AG04450 (cell line): Measurements from ENCODE around the gene PLXNA2. TPM values are rescaled to one million over a fixed set of nuclear protein-coding genes. Genes with fewer than 3 reads are reported as not detected.
A peak's percentile ranks its signal among the peaks of the same experiment; 100 is the strongest.

Experiments used
- CTCF ChIA-PET: fragments of 300-600, 350-600 bp; formaldehyde crosslinking; extraction: SDS; loops from one replicate; lab custom pipeline; 2022; ENCODE audit warnings: antibody characterized with exemption, inconsistent platforms; lab: Charles Lee
- POLR2A ChIA-PET: fragments of 350-600 bp; formaldehyde crosslinking; extraction: SDS; loops from one replicate; lab custom pipeline; 2021; ENCODE audit warnings: antibody characterized with exemption, inconsistent platforms; lab: Yijun Ruan, JAX
- DNase-seq: peaks from one replicate; pipeline ENCODE4 v3.0.0-alpha.2; 2011; ENCODE audit warnings: low read depth, low spot score
- H3K27ac ChIP-seq: one replicate; pipeline ENCODE4 v1.5.1; 2012; ENCODE audit warnings: low read depth, low read length, control low read depth
- H3K27me3 ChIP-seq: one replicate; pipeline ENCODE4 v1.6.0; 2012; ENCODE audit warnings: low read length; ENCODE audit not compliant: control insufficient read depth, insufficient read depth
- H3K4me3 ChIP-seq: 2 replicates; pipeline ENCODE4 v1.5.1; 2011; ENCODE audit warnings: mild to moderate bottlenecking, low read depth, low read length, control low read depth
- H3K9me3 ChIP-seq: 2 replicates; pipeline ENCODE4 v1.5.1; 2012; ENCODE audit warnings: low read length; ENCODE audit not compliant: control insufficient read depth, insufficient read depth
- CTCF ChIP-seq: IDR thresholded peaks from 2 replicates; pipeline ENCODE4 v1.5.1; 2011; ENCODE audit warnings: low read depth, low read length, control low read depth, inconsistent platforms
- polyA plus RNA-seq: library from polyadenylated mRNA; depleted of rRNA; stranded (reverse); fragments of >200 nt; gene quantifications from 2 replicates; pipeline ENCODE4 v1.2.3, GENCODE V29; 2011

PLXNA2 gene
- polyA plus RNA-seq, 1 experiment = 0.10 TPM

- no peak overlapping the region for H3K27ac ChIP-seq
- POLR2A ChIA-PET = no interaction called here
- CTCF ChIA-PET = interaction anchor here (1.0 to 2.0 kb wide), 3 partner anchors 29 to 139 kb away, joined by 3 to 8 read pairs (median 3); no protein-coding TSS in a partner anchor
Measured at GRCh38 chr1:208161005-208161404, 83.2 kb downstream of the PLXNA2 start.

GRCh38 chr1:208160259-208160819, 83.8 kb downstream of the PLXNA2 start:
- no peak for TF ChIP-seq CTCF
- ChIA-PET CTCF (interaction anchor here (0.9 to 2.0 kb wide), 3 partner anchors 29 to 138 kb away, joined by 3 to 8 read pairs (median 6); no protein-coding TSS in a partner anchor), POLR2A (no interaction called here)
- Histone ChIP-seq H3K27ac (no peak overlapping the region), H3K9me3 (no peaks in the 10 kb centered on the region; the same call in 1 of the 2 replicates), H3K4me3 (no peak overlapping the region), H3K27me3 (no peaks in the 10 kb centered on the region)
- no peak for DNase-seq

More at GRCh38 chr1:208161005-208161404, 83.2 kb downstream of the PLXNA2 start:
- Histone ChIP-seq H3K4me3 (no peak overlapping the region), H3K27me3 (no peaks in the 10 kb centered on the region), H3K9me3 (no peaks in the 10 kb centered on the region; the same call in 1 of the 2 replicates)
- DNase-seq = no peak
- TF ChIP-seq CTCF = no peak

- ChIA-PET POLR2A (interaction anchor here (1.2 kb wide), 1 partner anchor 48 kb away, joined by 3 read pairs; no protein-coding TSS in a partner anchor), CTCF (interaction anchor here (0.9 to 2.0 kb wide), 3 partner anchors 28 to 137 kb away, joined by 3 to 8 read pairs (median 6); no protein-coding TSS in a partner anchor)
- no peak for TF ChIP-seq CTCF
- no peaks in the 10 kb centered on the region; the same call in 1 of the 2 replicates for H3K9me3 ChIP-seq
- H3K27me3 ChIP-seq = no peaks in the 10 kb centered on the region
- DNase-seq = peak; percentile 60
- peak overlapping the region; percentile 39 for H3K27ac ChIP-seq
- no peak overlapping the region for H3K4me3 ChIP-seq
Measured at GRCh38 chr1:208159555-208160258, 84.5 kb downstream of the PLXNA2 start.

DNA sequence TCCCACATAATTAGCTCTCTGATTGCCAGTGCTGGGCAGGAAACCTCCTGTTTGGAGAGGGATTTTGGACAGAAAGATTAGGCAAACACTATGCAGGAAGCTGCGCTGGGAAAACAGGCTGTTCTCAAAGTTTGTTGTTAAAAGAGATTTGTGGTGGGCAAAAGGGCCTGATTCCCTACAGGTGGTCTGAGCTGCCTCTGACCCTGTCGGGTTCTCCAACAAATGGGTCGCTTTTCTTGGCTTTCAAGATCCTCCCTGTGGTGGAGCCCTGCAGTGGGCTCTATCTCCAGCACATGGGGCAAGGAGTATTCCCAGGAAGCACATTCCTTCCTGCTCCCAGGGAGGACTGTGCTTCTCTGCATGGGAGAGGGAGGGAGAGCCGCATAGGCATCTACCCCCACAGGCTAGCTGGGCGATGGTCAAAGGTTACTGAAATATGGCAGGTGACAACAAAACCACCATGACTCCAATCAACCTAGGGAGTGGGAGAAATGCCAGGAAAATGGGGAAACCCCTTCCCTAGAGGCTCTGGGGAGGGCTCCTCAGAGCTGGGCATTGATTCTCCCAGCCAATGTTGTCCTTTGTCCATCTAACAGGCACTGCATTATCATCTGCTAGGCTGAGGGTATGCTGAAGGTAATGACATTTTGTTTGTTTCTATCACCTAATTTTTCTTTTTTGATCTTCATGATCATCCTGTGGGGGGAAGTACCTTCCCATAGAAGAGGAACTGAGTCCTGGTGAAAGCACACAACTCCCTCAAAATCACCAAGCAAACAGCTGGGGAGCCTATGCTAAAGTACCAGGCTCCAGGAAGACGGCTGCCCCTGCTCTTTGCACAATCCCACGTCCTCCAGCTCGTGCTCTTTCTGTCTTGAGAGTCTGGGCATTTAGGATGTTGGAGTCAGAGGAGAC, 85.3 kb downstream of the PLXNA2 start:
- ChIA-PET POLR2A (interaction anchor here (1.2 kb wide), 1 partner anchor 49 kb away, joined by 3 read pairs; no protein-coding TSS in a partner anchor), CTCF (interaction anchor here (0.6 to 2.0 kb wide), 3 partner anchors 27 to 198 kb away, joined by 4 to 8 read pairs (median 7); no protein-coding TSS in a partner anchor)
- Histone ChIP-seq H3K27me3 (no peaks in the 10 kb centered on the region), H3K27ac (no peak overlapping the region), H3K4me3 (no peak overlapping the region), H3K9me3 (no peaks in the 10 kb centered on the region)
- no peak for TF ChIP-seq CTCF
- no peak for DNase-seq
